IMR-90 (cell line): Measurements from ENCODE around the gene SF3B1. TPM values are rescaled to one million over a fixed set of nuclear protein-coding genes. Genes with fewer than 3 reads are reported as not detected.
"Not testable (repeated sequence)": the region's sequence is repeated elsewhere in the genome, so short reads cannot be mapped to it uniquely, and the experiment has no call there.

Experiments used
- ATAC-seq: fragments of 200-7000 bp; cut with Tn5 transposase; 2 replicates; pipeline ENCODE4 v1.9.1; 2020; ENCODE audit warnings: low read depth, mild to moderate bottlenecking, moderate library complexity
- BruUV-seq: library from RNA; stranded (reverse); fragments of 400-500 nt; replicated peaks from 2 replicates; lab custom pipeline; 2021; lab: Mats Ljungman, UMichigan
- CTCF ChIA-PET: fragments of 300-600 bp; formaldehyde crosslinking; extraction: SDS; loops from one replicate; lab custom pipeline; 2021; ENCODE audit warnings: antibody characterized with exemption; lab: Yijun Ruan, JAX
- POLR2A ChIA-PET: fragments of 300-600 bp; sonication (Branson Sonifier 250); formaldehyde crosslinking; loops from one replicate; lab custom pipeline; 2022; ENCODE audit warnings: antibody characterized with exemption; ENCODE audit not compliant: unreplicated experiment; lab: Charles Lee
- DNase-seq: peaks from one replicate; pipeline ENCODE4 v3.0.0; 2013
- H2AFZ ChIP-seq: replicated peaks from 2 replicates; pipeline ENCODE3; 2013; ENCODE audit warnings: low read length, mild to moderate bottlenecking; ENCODE audit not compliant: poor library complexity
- H2AK5ac ChIP-seq: 2 replicates; pipeline ENCODE4 v1.6.1; 2013; ENCODE audit warnings: low read depth, low read length, inconsistent platforms
- H2AK9ac ChIP-seq: replicated peaks from 2 replicates; pipeline ENCODE3; 2013; ENCODE audit warnings: mild to moderate bottlenecking, low read depth, low read length, moderate library complexity; ENCODE audit not compliant: poor library complexity
- H2BK120ac ChIP-seq: 2 replicates; pipeline ENCODE4 v1.6.1; 2013; ENCODE audit warnings: low read depth, low read length, inconsistent platforms
- H2BK15ac ChIP-seq: 3 replicates; pipeline ENCODE4 v1.6.1; 2013; ENCODE audit warnings: low read depth, low read length, inconsistent platforms
- H2BK20ac ChIP-seq: 2 replicates; pipeline ENCODE4 v1.6.1; 2013; ENCODE audit warnings: low read depth, mild to moderate bottlenecking, inconsistent platforms, low read length, moderate library complexity
- H2BK5ac ChIP-seq: 2 replicates; pipeline ENCODE4 v1.6.1; 2013; ENCODE audit warnings: mild to moderate bottlenecking, low read depth, low read length, inconsistent platforms; ENCODE audit not compliant: poor library complexity, severe bottlenecking
- H3K14ac ChIP-seq: replicated peaks from 2 replicates; pipeline ENCODE4 v1.6.1; 2013; ENCODE audit warnings: low read depth, low read length, inconsistent platforms
- H3K18ac ChIP-seq: 2 replicates; pipeline ENCODE4 v1.6.1; 2013; ENCODE audit warnings: low read depth, low read length, control low read depth
- H3K23ac ChIP-seq: 2 replicates; pipeline ENCODE4 v1.6.1; 2013; ENCODE audit warnings: low read depth, low read length, inconsistent platforms
- H3K27ac ChIP-seq: 2 replicates; pipeline ENCODE4 v1.5.1; 2013; ENCODE audit warnings: mild to moderate bottlenecking, control low read depth, low read length; ENCODE audit not compliant: insufficient read depth
- H3K27me3 ChIP-seq: 2 replicates; pipeline ENCODE4 v1.6.1; 2013; ENCODE audit warnings: low read length; ENCODE audit not compliant: control insufficient read depth, insufficient read depth
- H3K36me3 ChIP-seq: 2 replicates; pipeline ENCODE4 v1.6.1; 2013; ENCODE audit warnings: low read length, mixed read lengths; ENCODE audit not compliant: control insufficient read depth, insufficient read depth
- H3K4ac ChIP-seq: 2 replicates; pipeline ENCODE4 v1.6.1; 2013; ENCODE audit warnings: low read depth, low read length, inconsistent platforms
- H3K4me1 ChIP-seq: 2 replicates; pipeline ENCODE4 v1.6.1; 2013; ENCODE audit warnings: low read length, mixed read lengths; ENCODE audit not compliant: control insufficient read depth, insufficient read depth
- H3K4me2 ChIP-seq: 2 replicates; pipeline ENCODE4 v1.6.1; 2013; ENCODE audit warnings: low read depth, mild to moderate bottlenecking, control low read depth, low read length, moderate library complexity
- H3K4me3 ChIP-seq: 2 replicates; pipeline ENCODE4 v1.5.1; 2013; ENCODE audit warnings: low read depth, mild to moderate bottlenecking, control low read depth, low read length, moderate library complexity; ENCODE audit not compliant: insufficient read depth
- H3K56ac ChIP-seq: 2 replicates; pipeline ENCODE4 v1.6.1; 2013; ENCODE audit warnings: low read length, inconsistent platforms; ENCODE audit not compliant: insufficient read depth; ENCODE audit errors: extremely low read depth
- H3K79me1 ChIP-seq, 2 experiments: 2 replicates each; pipeline ENCODE4 v1.6.1; 2013; ENCODE audit warnings: low read length in 2 of 2, inconsistent platforms in 1 of 2, low read depth in 1 of 2
- H3K9ac ChIP-seq: 2 replicates; pipeline ENCODE4 v1.6.1; 2013; ENCODE audit warnings: low read depth, low read length, control low read depth
- H3K9me1 ChIP-seq: 2 replicates; pipeline ENCODE4 v1.6.1; 2013; ENCODE audit warnings: low read length, inconsistent platforms; ENCODE audit not compliant: insufficient read depth
- H3K9me3 ChIP-seq: 2 replicates; pipeline ENCODE4 v1.6.1; 2013; ENCODE audit warnings: low read length; ENCODE audit not compliant: control insufficient read depth, insufficient read depth
- H4K20me1 ChIP-seq: 2 replicates; pipeline ENCODE4 v1.6.1; 2013; ENCODE audit warnings: low read length, inconsistent platforms; ENCODE audit not compliant: insufficient read depth
- H4K5ac ChIP-seq: 2 replicates; pipeline ENCODE4 v1.6.1; 2013; ENCODE audit warnings: mild to moderate bottlenecking, low read depth, low read length, control low read depth
- H4K8ac ChIP-seq, 2 experiments: 2 replicates each; pipeline ENCODE4 v1.6.1; 2013; ENCODE audit warnings: low read depth in 2 of 2, low read length in 2 of 2, control low read depth in 1 of 2, inconsistent platforms in 1 of 2
- H4K91ac ChIP-seq: 2 replicates; pipeline ENCODE4 v1.6.1; 2013; ENCODE audit warnings: low read depth, low read length, inconsistent platforms; ENCODE audit not compliant: insufficient read depth
- CEBPB ChIP-seq: IDR thresholded peaks from 2 replicates; pipeline ENCODE4 v1.6.1; 2012; ENCODE audit warnings: low read depth, low read length, improper control_type of control experiment
- RCOR1 ChIP-seq: IDR thresholded peaks from 2 replicates; pipeline ENCODE4 v1.6.1; 2012; ENCODE audit warnings: mild to moderate bottlenecking, low read length, improper control_type of control experiment; ENCODE audit not compliant: insufficient replicate concordance
- WGBS, 2 experiments: methylation state at CpG; one replicate each; pipeline versions ENCODE4 v1.1.5 to v1.1.7; 2013; ENCODE audit warnings: missing lambda C conversion rate in 2 of 2; ENCODE audit not compliant: insufficient read length in 1 of 2; ENCODE audit errors: extremely low coverage in 2 of 2; 5-methylcytosine and 5-hydroxymethylcytosine counted together
- dilution Hi-C: fragments of 300-500 bp; cut with HindIII; formaldehyde crosslinking; loops from one replicate; pipeline ENCODE4 v1.14.3; 2018; ENCODE audit warnings: low sequenced_read_pairs; ENCODE audit not compliant: unreplicated experiment
- in situ Hi-C: fragments of 300-500 bp; cut with MboI; formaldehyde crosslinking; loops from 3 replicates; pipeline ENCODE4 v1.14.3; 2019; ENCODE audit warnings: low sequenced_read_pairs, inconsistent platforms, mixed read lengths
- intact Hi-C: fragments of 100-400 bp; cut with micrococcal nuclease; formaldehyde crosslinking; loops from 2 replicates; pipeline ENCODE4 v1.10.0; 2022
- polyA plus RNA-seq, 3 experiments: library from polyadenylated mRNA; depleted of rRNA; stranded (reverse); fragments of >200 nt; gene quantifications; 2 replicates each; pipeline ENCODE4 v1.2.3, GENCODE V29; 2012; ENCODE audit warnings: low replicate concordance in 1 of 3
- total RNA-seq: library from RNA; depleted of rRNA; stranded (reverse); fragments of >200 nt; gene quantifications from 2 replicates; pipeline ENCODE4 v1.2.3, GENCODE V29; 2012

SF3B1 gene
- total and polyA plus RNA-seq, 2 of the 4 experiments (the other 2 are of a cell fraction) = 326 to 942 TPM

DNA sequence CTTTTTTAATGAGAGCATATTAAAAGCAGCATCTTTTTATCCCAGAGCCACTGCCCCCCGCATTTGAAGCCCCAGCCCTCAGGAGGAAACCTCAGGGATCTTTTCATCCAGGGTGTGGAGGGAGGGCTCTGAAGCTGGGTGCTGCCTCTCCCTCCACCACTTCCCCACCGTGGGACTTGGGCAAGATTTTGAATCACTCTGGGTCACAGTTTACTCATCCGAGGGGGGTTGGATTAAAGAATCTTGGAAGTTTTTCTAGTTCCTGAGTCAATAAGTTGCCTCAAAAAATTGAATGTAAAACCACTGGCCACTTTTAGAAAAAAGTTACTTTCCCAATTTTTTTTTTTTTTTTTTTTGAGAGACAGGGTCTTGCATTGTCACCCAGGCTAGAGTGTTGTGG is 62.2 kb downstream of the SF3B1 start:
- peak; percentile 36 for DNase-seq
- intact Hi-C loops = loop anchor here (10.0 kb wide), 2 partner anchors 448 to 578 kb away; partner anchors contain the start of genes GTF3C3 and PGAP1

DNA sequence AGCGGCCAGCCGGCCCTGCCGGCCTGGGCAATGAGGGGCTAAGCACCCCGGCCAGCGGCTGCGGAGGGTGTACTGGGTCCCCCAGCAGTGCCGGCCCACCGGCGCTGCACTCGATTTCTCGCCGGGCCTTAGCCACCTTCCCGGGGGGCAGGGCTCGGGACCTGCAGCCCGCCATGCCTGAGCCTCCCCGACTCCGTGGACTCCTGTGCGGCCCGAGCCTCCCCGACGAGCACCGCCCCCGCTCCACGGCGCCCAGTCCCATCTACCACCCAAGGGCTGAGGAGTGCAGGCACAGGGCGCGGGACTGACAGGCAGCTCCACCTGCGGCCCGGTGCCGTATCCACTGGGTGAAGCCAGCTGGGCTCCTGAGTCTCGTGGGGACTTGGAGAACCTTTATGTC is 64.2 kb downstream of the SF3B1 start:
- H3K9me1 ChIP-seq, BruUV-seq, in situ Hi-C loops, H3K79me1 ChIP-seq, H2BK15ac ChIP-seq, H3K4me3 ChIP-seq, H2AK9ac ChIP-seq, H2AK5ac ChIP-seq, ATAC-seq, H3K9me3 ChIP-seq, H3K14ac ChIP-seq, H3K4ac ChIP-seq, H3K23ac ChIP-seq, H4K8ac ChIP-seq, H2BK20ac ChIP-seq, H4K5ac ChIP-seq, H2AFZ ChIP-seq, H3K18ac ChIP-seq, H4K91ac ChIP-seq, H2BK5ac ChIP-seq, H3K27me3 ChIP-seq, DNase-seq, H3K4me1 ChIP-seq, POLR2A ChIA-PET, H3K56ac ChIP-seq, H3K9ac ChIP-seq, H3K4me2 ChIP-seq, H3K27ac ChIP-seq, H2BK120ac ChIP-seq, H4K20me1 ChIP-seq, CTCF ChIA-PET, dilution Hi-C loops, H3K36me3 ChIP-seq: not testable (repeated sequence)
- 93% methylated on average over 10 of the region's 31 CpGs; no CpG with 5 or more reads in 1 of the 2 experiments for WGBS, 2 experiments
- intact Hi-C loops = loop anchor here (10.0 kb wide), 2 partner anchors 446 to 576 kb away; partner anchors contain the start of genes GTF3C3 and PGAP1

More for the DNA sequence above, 62.2 kb downstream of the SF3B1 start:
- H2BK15ac ChIP-seq = no peak overlapping the region
- H3K14ac ChIP-seq = no peak overlapping the region
- peak overlapping the region; percentile 31; the same call in 1 of the 2 replicates for H2AK5ac ChIP-seq
- no peak overlapping the region for H3K23ac ChIP-seq
- H2BK5ac ChIP-seq = no peak overlapping the region
- no peak overlapping the region for H3K4me3 ChIP-seq
- no peak overlapping the region for H4K5ac ChIP-seq
- H3K9me1 ChIP-seq = no peaks in the 10 kb centered on the region
- H3K18ac ChIP-seq = no peak overlapping the region
- BruUV-seq = no TSS peak
- POLR2A ChIA-PET = no interaction called here
- no peak for ATAC-seq
- H2BK120ac ChIP-seq = no peak overlapping the region
- H4K20me1 ChIP-seq = no peaks in the 10 kb centered on the region
- no peaks in the 10 kb centered on the region for H3K79me1 ChIP-seq
- TF ChIP-seq CEBPB = peak; percentile 5; the same call in 1 of the 2 replicates
- TF ChIP-seq RCOR1 = no peak
- in situ Hi-C loops = no loop called here
- H3K27ac ChIP-seq = no peak overlapping the region
- no peak overlapping the region for H2BK20ac ChIP-seq
- no peak overlapping the region for H3K9ac ChIP-seq
- H3K56ac ChIP-seq = no peak overlapping the region
- no peak overlapping the region for H4K8ac ChIP-seq
- peak overlapping the region; percentile 61 for H2AFZ ChIP-seq
- no peak overlapping the region for H2AK9ac ChIP-seq
- dilution Hi-C loops = no loop called here
- no peaks in the 10 kb centered on the region for H3K9me3 ChIP-seq
- WGBS, 2 experiments = no CpG with 5 or more reads among the region's 3 CpGs
- no peaks in the 10 kb centered on the region; the same call in 1 of the 2 replicates for H3K27me3 ChIP-seq
- H3K36me3 ChIP-seq = no peaks in the 10 kb centered on the region
- H3K4me1 ChIP-seq = peaks cover 3% of the 10 kb centered on the region; the same call in 1 of the 2 replicates
- H3K4ac ChIP-seq = no peak overlapping the region
- no peak overlapping the region for H3K4me2 ChIP-seq
- H4K91ac ChIP-seq = no peak overlapping the region
- CTCF ChIA-PET = interaction anchor here (0.7 to 1.0 kb wide), 2 partner anchors 336 to 622 kb away, joined by 3 read pairs; no protein-coding TSS in a partner anchor
